ENCODE measurements around the gene MAGI2.

DNA sequence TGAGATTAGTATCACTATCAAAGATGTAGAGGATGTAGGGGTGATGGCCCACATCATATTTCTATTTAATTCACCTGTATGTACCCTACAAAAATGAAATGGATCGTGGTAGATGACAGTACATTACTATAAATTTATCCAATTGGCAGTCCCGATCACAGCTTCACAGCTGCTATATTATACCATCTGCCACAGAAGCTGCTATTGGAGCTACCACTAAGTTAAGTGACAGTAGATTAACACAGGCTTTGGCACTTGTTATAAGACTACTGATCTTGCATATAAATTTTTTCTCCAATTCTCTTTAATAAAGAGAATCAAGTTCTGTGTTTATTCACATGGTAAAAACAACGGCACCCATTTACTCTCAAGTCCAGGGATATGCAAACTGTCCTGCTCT, 24.9 kb upstream of the MAGI2 start:
- TF ChIP-seq, protein P1, sequence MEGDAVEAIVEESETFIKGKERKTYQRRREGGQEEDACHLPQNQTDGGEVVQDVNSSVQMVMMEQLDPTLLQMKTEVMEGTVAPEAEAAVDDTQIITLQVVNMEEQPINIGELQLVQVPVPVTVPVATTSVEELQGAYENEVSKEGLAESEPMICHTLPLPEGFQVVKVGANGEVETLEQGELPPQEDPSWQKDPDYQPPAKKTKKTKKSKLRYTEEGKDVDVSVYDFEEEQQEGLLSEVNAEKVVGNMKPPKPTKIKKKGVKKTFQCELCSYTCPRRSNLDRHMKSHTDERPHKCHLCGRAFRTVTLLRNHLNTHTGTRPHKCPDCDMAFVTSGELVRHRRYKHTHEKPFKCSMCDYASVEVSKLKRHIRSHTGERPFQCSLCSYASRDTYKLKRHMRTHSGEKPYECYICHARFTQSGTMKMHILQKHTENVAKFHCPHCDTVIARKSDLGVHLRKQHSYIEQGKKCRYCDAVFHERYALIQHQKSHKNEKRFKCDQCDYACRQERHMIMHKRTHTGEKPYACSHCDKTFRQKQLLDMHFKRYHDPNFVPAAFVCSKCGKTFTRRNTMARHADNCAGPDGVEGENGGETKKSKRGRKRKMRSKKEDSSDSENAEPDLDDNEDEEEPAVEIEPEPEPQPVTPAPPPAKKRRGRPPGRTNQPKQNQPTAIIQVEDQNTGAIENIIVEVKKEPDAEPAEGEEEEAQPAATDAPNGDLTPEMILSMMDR (conservative IDR thresholded peaks at IDR 0.05; ENCODE audit: low read length) = no peak
- no peak for TF ChIP-seq EZH2phosphoT487 (IDR thresholded peaks at IDR 0.05; ENCODE audit: borderline replicate concordance)

Measured in Loucy (cell line).